Measurements from ENCODE around the gene ABCG1. TPM values are rescaled to one million over a fixed set of nuclear protein-coding genes. Genes with fewer than 3 reads are reported as not detected.

ABCG1 gene
- polyA plus RNA-seq (14.2 and 17.1 TPM in 2 replicates), polyA minus RNA-seq (33.4 and 38.4 TPM in 2 replicates)

DNA sequence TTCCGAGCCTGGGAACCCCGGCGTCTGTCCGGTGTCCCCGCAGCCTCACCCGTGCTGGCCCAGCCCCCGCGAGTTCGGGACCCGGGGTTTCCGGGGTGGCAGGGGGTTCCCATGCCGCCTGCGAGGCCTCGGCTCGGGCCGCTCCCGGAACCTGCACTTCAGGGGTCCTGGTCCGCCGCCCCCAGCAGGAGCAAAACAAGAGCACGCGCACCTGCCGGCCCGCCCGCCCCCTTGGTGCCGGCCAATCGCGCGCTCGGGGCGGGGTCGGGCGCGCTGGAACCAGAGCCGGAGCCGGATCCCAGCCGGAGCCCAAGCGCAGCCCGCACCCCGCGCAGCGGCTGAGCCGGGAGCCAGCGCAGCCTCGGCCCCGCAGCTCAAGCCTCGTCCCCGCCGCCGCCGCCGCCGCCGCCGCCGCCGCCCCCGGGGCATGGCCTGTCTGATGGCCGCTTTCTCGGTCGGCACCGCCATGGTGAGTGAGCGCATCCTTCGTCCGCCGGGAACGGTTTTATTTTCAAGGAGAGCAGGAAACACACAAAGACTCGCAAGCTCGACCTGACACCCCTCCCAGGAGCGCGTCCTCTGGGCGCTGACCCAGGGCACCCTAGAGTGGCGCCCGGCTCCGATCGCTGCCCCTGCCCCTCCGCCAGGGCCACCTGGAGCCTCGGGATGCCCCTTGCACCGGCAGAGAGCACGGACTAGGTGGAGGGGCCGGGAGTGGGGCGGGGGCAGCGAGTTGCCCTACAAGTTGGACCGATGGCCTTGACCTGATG is at the start of gene ABCG1:
Gene ABCG1 (plus strand): TSS at position 305 of the 770 bp plus-strand sequence. CDS start 123 bp downstream, at position 428.
- H2AFZ ChIP-seq (ENCODE audit: low read depth, low read length), result peak within 1 kb of the TSS; percentile 65
- H3K4me2 ChIP-seq (ENCODE audit: low read length), result peak within 1 kb of the TSS; percentile 95
- no peaks in the 10 kb centered on the region for H3K9me2 ChIP-seq (ENCODE audit: insufficient read depth, low read length)
- peaks cover 14% of the 10 kb centered on the region for H3K79me2 ChIP-seq (replicated peaks; ENCODE audit: insufficient read depth, low read length)
- H3K27ac ChIP-seq (ENCODE audit: low read length), result peak within 1 kb of the TSS; percentile 94
- peak within 1 kb of the TSS; percentile 93 for H3K9ac ChIP-seq (ENCODE audit: low read length)
- H3F3A ChIP-seq (ENCODE audit: insufficient read depth, low read length, poor library complexity, severe bottlenecking), result no peaks in the 10 kb centered on the region
- H3K9me3 ChIP-seq (ENCODE audit: low read length), result no peaks in the 10 kb centered on the region
- peak within 1 kb of the TSS; percentile 98 for H3K4me3 ChIP-seq (ENCODE audit: low read length)
- H4K20me1 ChIP-seq (ENCODE audit: insufficient read depth), result no peaks in the 10 kb centered on the region
- no peaks in the 10 kb centered on the region for H3K27me3 ChIP-seq (ENCODE audit: insufficient read depth, low read depth, low read length)
- TF ChIP-seq MXI1 (conservative IDR thresholded peaks at IDR 0.05; ENCODE audit: poor library complexity, severe bottlenecking), result peak; percentile 61
- no peak for TF ChIP-seq TAF1 (IDR thresholded peaks at IDR 0.05; ENCODE audit: low read depth)
- peak; percentile 46 for TF ChIP-seq SMC3 (conservative IDR thresholded peaks at IDR 0.05; ENCODE audit: poor library complexity)
- TF ChIP-seq RAD21 (conservative IDR thresholded peaks at IDR 0.05), result peak; percentile 47
- peak; percentile 21 for TF ChIP-seq EP300 (conservative IDR thresholded peaks at IDR 0.05; ENCODE audit: poor library complexity, severe bottlenecking)
- TF ChIP-seq, protein P1, sequence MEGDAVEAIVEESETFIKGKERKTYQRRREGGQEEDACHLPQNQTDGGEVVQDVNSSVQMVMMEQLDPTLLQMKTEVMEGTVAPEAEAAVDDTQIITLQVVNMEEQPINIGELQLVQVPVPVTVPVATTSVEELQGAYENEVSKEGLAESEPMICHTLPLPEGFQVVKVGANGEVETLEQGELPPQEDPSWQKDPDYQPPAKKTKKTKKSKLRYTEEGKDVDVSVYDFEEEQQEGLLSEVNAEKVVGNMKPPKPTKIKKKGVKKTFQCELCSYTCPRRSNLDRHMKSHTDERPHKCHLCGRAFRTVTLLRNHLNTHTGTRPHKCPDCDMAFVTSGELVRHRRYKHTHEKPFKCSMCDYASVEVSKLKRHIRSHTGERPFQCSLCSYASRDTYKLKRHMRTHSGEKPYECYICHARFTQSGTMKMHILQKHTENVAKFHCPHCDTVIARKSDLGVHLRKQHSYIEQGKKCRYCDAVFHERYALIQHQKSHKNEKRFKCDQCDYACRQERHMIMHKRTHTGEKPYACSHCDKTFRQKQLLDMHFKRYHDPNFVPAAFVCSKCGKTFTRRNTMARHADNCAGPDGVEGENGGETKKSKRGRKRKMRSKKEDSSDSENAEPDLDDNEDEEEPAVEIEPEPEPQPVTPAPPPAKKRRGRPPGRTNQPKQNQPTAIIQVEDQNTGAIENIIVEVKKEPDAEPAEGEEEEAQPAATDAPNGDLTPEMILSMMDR (IDR thresholded peaks at IDR 0.05; ENCODE audit: poor library complexity, severe bottlenecking), result no peak
- peak; percentile 76 for TF ChIP-seq POLR2AphosphoS5 (IDR thresholded peaks at IDR 0.05)
- TF ChIP-seq, protein P2, sequence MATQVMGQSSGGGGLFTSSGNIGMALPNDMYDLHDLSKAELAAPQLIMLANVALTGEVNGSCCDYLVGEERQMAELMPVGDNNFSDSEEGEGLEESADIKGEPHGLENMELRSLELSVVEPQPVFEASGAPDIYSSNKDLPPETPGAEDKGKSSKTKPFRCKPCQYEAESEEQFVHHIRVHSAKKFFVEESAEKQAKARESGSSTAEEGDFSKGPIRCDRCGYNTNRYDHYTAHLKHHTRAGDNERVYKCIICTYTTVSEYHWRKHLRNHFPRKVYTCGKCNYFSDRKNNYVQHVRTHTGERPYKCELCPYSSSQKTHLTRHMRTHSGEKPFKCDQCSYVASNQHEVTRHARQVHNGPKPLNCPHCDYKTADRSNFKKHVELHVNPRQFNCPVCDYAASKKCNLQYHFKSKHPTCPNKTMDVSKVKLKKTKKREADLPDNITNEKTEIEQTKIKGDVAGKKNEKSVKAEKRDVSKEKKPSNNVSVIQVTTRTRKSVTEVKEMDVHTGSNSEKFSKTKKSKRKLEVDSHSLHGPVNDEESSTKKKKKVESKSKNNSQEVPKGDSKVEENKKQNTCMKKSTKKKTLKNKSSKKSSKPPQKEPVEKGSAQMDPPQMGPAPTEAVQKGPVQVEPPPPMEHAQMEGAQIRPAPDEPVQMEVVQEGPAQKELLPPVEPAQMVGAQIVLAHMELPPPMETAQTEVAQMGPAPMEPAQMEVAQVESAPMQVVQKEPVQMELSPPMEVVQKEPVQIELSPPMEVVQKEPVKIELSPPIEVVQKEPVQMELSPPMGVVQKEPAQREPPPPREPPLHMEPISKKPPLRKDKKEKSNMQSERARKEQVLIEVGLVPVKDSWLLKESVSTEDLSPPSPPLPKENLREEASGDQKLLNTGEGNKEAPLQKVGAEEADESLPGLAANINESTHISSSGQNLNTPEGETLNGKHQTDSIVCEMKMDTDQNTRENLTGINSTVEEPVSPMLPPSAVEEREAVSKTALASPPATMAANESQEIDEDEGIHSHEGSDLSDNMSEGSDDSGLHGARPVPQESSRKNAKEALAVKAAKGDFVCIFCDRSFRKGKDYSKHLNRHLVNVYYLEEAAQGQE (IDR thresholded peaks at IDR 0.05; ENCODE audit: borderline replicate concordance), result peak; percentile 14
- H3K36me3 ChIP-seq (ENCODE audit: insufficient read depth, low read length), result no peaks in the 10 kb centered on the region

- H3F3A ChIP-seq (ENCODE audit: insufficient read depth, low read length, poor library complexity, severe bottlenecking), result no peaks in the 10 kb centered on the region
- TF ChIP-seq, protein P1 (IDR thresholded peaks at IDR 0.05; ENCODE audit: poor library complexity, severe bottlenecking), result no peak
- TF ChIP-seq EZH2 (IDR thresholded peaks at IDR 0.05; ENCODE audit: borderline replicate concordance, insufficient read depth, low read length, poor library complexity, severe bottlenecking) (no peak), POLR2AphosphoS5 (IDR thresholded peaks at IDR 0.05) (no peak), SMC3 (conservative IDR thresholded peaks at IDR 0.05; ENCODE audit: poor library complexity) (no peak), EP300 (conservative IDR thresholded peaks at IDR 0.05; ENCODE audit: poor library complexity, severe bottlenecking) (no peak), RAD21 (conservative IDR thresholded peaks at IDR 0.05) (no peak), MXI1 (conservative IDR thresholded peaks at IDR 0.05; ENCODE audit: poor library complexity, severe bottlenecking) (no peak), TAF1 (IDR thresholded peaks at IDR 0.05; ENCODE audit: low read depth) (no peak)
- TF ChIP-seq, protein P2 (IDR thresholded peaks at IDR 0.05; ENCODE audit: borderline replicate concordance), result no peak
- no peak overlapping the region for H3K4me3 ChIP-seq (ENCODE audit: low read length)
- no peaks in the 10 kb centered on the region for H3K27me3 ChIP-seq (ENCODE audit: insufficient read depth, low read depth, low read length)
- no peaks in the 10 kb centered on the region for H4K20me1 ChIP-seq (ENCODE audit: insufficient read depth)
- H3K36me3 ChIP-seq (ENCODE audit: insufficient read depth, low read length), result no peaks in the 10 kb centered on the region
- H3K9me3 ChIP-seq (ENCODE audit: low read length), result no peaks in the 10 kb centered on the region
- H3K79me2 ChIP-seq (replicated peaks; ENCODE audit: insufficient read depth, low read length), result no peaks in the 10 kb centered on the region
- H3K27ac ChIP-seq (ENCODE audit: low read length), result no peak overlapping the region
- H3K9ac ChIP-seq (ENCODE audit: low read length), result no peak overlapping the region
- H3K4me2 ChIP-seq (ENCODE audit: low read length), result no peak overlapping the region
- H2AFZ ChIP-seq (ENCODE audit: low read depth, low read length), result no peak overlapping the region
- H3K9me2 ChIP-seq (ENCODE audit: insufficient read depth, low read length), result no peaks in the 10 kb centered on the region
These were observed 49.2 kb upstream of the ABCG1 start for GRCh38 chr21:42169758-42170157.
